ENCODE measurements around the gene SLC46A1. TPM values are rescaled to one million over a fixed set of nuclear protein-coding genes. Genes with fewer than 3 reads are reported as not detected.

Gene SLC46A1
- total RNA-seq, 4 donors from 2014 or later: 0.83 to 4.0 (median 1.6) TPM

- intact Hi-C loops (cut with DNase I): no loop called here
- Histone ChIP-seq H3K36me3 (peaks cover 0 to 84% (median 11%) of the 10 kb centered on the region in 3 donors), H3K27me3 (no peaks in the 10 kb centered on the region), H3K4me3 (no peak overlapping the region), H3K4me1 (no peaks in the 10 kb centered on the region), H3K9me3 (no peaks in the 10 kb centered on the region), H3K27ac (peak overlapping the region in 1 of 4 donors; percentile 10)
- WGBS, 2 donors: 43 to 67% methylated on average over 2 to 6 of the region's 6 CpGs
- DNase-seq: no peak
- TF ChIP-seq CTCF (IDR thresholded peaks at IDR 0.05): no peak
- TF ChIP-seq POLR2A (IDR thresholded peaks at IDR 0.05): no peak
These were observed 7.6 kb downstream of the SLC46A1 start for GRCh38 chr17:28398280-28398981.

GRCh38 chr17:28397687-28398279, 8.2 kb downstream of the SLC46A1 start:
- TF ChIP-seq POLR2A (IDR thresholded peaks at IDR 0.05) (no peak), CTCF (IDR thresholded peaks at IDR 0.05) (no peak)
- no peaks in the 10 kb centered on the region for H3K27me3 ChIP-seq
- peaks cover 0 to 88% (median 11%) of the 10 kb centered on the region in 3 donors for H3K36me3 ChIP-seq
- no peak overlapping the region for H3K4me3 ChIP-seq
- intact Hi-C loops (cut with DNase I): no loop called here
- no peaks in the 10 kb centered on the region for H3K4me1 ChIP-seq
- WGBS, 2 donors: 77 to 80% methylated on average over 7 of the region's 7 CpGs
- no peak for DNase-seq
- peak overlapping the region in 1 of 4 donors; percentile 10 for H3K27ac ChIP-seq
- H3K9me3 ChIP-seq: no peaks in the 10 kb centered on the region

GRCh38 chr17:28397275-28397674, 8.7 kb downstream of the SLC46A1 start:
- intact Hi-C loops (cut with DNase I): no loop called here
- Histone ChIP-seq H3K27me3 (no peaks in the 10 kb centered on the region), H3K4me1 (no peaks in the 10 kb centered on the region), H3K9me3 (no peaks in the 10 kb centered on the region), H3K4me3 (no peak overlapping the region), H3K27ac (no peak overlapping the region), H3K36me3 (peaks cover 0 to 88% (median 11%) of the 10 kb centered on the region in 3 donors)
- no peak for DNase-seq
- WGBS, 2 donors: 89 to 97% methylated on average over 1 to 3 of the region's 3 CpGs
- TF ChIP-seq POLR2A (IDR thresholded peaks at IDR 0.05) (no peak), CTCF (IDR thresholded peaks at IDR 0.05) (no peak)

- Histone ChIP-seq H3K4me1 (no peaks in the 10 kb centered on the region), H3K4me3 (no peak overlapping the region), H3K27me3 (no peaks in the 10 kb centered on the region), H3K36me3 (peaks cover 0 to 92% (median 11%) of the 10 kb centered on the region in 3 donors), H3K9me3 (no peaks in the 10 kb centered on the region), H3K27ac (no peak overlapping the region)
- WGBS, 2 donors: 53 to 100% methylated on average over 1 to 3 of the region's 6 CpGs
- intact Hi-C loops (cut with DNase I): no loop called here
- no peak for TF ChIP-seq POLR2A (IDR thresholded peaks at IDR 0.05)
- TF ChIP-seq CTCF (IDR thresholded peaks at IDR 0.05): no peak
- DNase-seq: no peak
These were observed 9.3 kb downstream of the SLC46A1 start for GRCh38 chr17:28396635-28397239.

GRCh38 chr17:28395968-28396367, 10.0 kb downstream of the SLC46A1 start:
- H3K36me3 ChIP-seq: peaks cover 0 to 94% (median 11%) of the 10 kb centered on the region in 3 donors

More at GRCh38 chr17:28395968-28396367, 10.0 kb downstream of the SLC46A1 start:
- Histone ChIP-seq H3K27ac (no peak overlapping the region), H3K4me1 (no peaks in the 10 kb centered on the region), H3K9me3 (no peaks in the 10 kb centered on the region), H3K4me3 (no peak overlapping the region), H3K27me3 (no peaks in the 10 kb centered on the region)
- no peak for TF ChIP-seq CTCF (IDR thresholded peaks at IDR 0.05)
- TF ChIP-seq POLR2A (IDR thresholded peaks at IDR 0.05): no peak
- no peak for DNase-seq
- WGBS, 2 donors: 77% methylated on average over 4 of the region's 6 CpGs; no CpG with 5 or more reads in 1 of the 2 donors
- intact Hi-C loops (cut with DNase I): no loop called here
